Forelimb muscle (tissue), 1 donor: Measurements from ENCODE around the gene SLC26A11. TPM values are rescaled to one million over a fixed set of nuclear protein-coding genes. Genes with fewer than 3 reads are reported as not detected.
"Not testable (repeated sequence)": the region's sequence is repeated elsewhere in the genome, so short reads cannot be mapped to it uniquely, and the experiment has no call there.

Experiments
- DNase-seq: peaks from one replicate; pipeline ENCODE4 v3.0.0-alpha.2; 2013; ENCODE audit warnings: low read depth
- polyA plus RNA-seq: library from polyadenylated mRNA; unstranded; fragments of 120-200 nt; gene quantifications from one replicate; pipeline ENCODE4 v1.2.1, GENCODE V29; 2013; ENCODE audit not compliant: insufficient read length

SLC26A11 gene
- polyA plus RNA-seq, 1 donor: 8.1 TPM

DNA sequence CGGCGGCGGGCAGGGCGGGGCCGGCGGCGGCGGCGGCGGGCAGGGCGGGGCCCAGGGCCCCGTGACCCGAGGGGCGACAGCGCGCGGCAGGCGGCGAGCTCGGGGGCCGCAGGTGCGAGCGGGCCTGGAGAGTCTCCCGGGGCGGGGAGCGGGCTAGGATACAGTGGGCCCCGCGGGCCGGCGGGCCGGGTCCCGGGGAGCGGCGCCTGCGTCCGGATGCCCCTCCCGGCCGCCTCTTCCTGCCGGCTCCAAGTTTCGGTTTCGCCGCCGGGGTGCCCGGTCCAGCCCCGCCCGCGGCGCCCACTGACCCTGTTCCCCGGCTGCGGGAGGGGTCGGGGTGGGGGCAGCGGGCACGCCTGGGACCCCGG lies 40.5 kb downstream of the SLC26A11 start, which contains the start of gene RNF213:
Gene RNF213 (plus strand): TSS at position 62 of the 368 bp plus-strand sequence. CDS start 2,830 bp downstream, outside the sequence.
- no peak for DNase-seq

DNA sequence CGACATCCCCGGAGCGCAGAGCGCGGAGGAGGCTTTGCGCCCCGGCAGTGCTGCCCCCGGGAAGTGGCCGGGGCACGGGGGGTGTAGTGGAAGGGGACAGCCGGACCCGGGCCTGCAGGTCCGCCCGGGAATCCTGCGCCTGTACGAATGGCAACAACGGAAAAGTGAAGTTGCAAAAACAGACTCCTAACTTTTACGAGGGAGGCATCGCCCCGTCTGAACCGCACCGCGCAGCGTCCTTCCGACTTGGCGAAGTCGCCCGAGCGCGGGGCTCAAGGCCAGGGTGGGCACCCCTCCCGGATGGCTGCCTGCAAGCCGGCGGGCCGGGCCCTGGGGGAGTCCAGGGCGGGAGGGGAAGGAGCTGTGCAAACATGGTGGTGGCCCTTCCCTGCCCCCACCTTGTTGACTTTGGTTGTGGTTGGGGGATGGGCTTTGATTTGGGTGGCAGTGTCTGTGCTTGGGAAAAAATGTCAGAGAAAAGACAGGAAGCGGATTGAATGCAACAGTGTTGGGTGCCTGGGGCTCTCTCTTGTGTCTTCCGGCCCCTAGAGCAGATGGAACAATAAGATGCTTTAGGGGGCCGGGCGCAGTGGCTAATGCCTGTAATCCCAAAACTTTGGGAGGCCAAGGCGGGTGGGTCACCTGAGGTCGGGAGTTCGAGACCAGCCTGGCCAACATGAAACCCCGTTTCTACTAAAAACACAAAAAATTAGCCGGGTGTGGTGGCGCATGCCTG lies 41.1 kb downstream of the SLC26A11 start:
- DNase-seq: no peak

DNA sequence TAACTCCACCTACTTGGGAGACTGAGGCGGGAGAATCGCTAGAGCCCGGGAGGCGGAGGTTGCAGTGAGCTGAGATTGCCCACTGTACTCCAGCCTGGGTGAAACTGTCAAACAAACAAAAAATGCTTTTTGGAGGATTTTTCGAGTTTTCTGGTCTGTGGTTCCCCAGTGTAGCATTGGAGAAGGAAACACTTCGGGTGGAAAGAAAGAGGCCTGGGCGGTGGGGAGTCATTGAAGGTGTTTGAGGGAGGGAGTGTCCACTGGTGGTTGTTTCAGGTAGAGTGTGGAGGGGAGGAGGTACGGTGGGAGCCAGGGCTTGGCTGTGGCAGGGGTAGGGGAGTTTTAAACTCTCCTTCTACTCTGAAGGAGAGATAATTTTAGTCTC lies 41.7 kb downstream of the SLC26A11 start:
- no peak for DNase-seq

DNA sequence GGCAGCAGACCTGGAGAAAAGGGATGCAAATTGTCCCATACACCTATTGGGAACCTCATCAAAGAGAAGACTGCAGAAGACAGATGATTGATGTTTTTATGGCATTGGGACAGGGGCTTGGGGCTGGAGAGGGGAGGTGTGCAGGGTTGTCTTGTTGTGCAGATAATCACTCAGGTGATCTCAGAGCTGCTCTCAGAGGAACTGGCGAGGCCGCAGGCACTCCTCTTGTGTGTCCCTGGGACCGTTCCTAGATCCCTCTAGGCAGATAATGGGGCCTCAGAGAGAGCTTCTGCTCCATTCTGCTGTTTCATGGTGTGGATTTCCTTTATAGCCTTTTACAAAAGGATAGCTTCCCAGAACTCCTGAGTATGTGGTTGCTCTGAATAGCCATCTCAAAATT lies 42.1 kb downstream of the SLC26A11 start:
- no peak for DNase-seq

DNA sequence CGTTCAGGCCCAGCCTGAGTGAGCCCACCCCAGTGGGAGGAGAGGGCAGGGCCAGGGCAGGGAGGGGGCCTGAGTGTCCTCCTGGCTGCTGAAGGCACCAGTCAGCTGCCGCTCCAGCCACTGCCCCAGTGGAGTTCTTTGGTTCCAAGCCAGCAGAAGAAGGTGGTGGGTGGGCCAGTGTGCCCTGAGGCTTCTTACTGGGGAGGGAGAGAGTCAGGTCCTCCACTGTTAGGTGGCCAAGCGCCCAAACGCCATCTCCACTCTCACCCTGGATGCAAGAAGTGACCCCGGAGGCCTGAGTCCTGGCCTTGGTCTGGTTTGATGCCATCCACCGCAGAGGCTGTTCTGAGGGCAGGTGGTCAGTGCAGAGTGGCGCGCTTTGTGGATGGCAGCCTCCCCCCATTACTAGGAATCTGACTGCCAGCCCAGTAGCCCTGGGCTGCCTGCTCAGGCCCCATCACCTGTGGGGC lies 42.6 kb downstream of the SLC26A11 start:
- no peak for DNase-seq

DNA sequence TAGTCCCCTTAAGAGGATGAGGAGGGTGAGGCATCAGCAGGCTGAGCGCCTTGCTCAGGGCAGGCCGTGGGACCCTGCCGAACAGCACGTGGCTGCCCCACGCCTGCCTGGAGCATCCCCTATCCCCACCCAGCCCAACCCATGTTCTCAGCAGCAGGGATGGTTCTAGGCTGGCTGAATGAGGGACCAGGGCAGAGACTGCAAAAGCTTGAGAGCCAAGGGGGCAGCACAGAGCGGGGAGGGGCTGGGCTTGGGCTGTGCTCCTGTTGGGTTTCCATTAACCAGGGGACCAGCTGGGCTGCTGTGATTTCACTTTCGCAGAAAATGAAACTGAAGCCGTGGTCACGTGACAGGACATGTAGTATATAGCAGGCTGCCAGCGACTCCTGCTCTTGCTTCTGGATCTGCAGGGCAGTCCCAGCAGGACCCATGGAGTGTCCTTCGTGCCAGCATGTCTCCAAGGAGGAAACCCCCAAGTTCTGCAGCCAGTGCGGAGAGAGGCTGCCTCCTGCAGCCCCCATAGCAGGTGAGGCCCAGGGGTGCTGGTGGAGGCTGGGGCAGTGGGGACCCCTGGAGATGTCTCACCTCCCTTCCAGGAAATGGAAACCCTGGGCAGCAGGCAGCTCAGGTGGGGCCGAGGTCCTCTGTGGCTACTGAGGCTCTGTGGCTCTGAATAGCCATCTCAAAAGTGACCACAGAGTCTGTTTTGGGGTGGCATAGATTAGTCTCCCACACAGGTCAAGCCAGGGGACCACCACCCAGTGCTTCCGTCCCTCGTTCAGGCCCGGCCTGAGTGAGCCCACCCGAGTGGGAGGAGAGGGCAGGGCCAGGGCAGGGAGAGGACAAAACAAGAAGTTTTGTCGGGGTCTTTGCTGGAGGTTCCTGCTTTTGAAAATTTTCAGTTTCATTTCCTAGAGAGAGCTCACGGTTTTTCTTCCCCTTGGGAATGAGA lies 43.3 kb downstream of the SLC26A11 start:
- peak; percentile 80 for DNase-seq

DNA sequence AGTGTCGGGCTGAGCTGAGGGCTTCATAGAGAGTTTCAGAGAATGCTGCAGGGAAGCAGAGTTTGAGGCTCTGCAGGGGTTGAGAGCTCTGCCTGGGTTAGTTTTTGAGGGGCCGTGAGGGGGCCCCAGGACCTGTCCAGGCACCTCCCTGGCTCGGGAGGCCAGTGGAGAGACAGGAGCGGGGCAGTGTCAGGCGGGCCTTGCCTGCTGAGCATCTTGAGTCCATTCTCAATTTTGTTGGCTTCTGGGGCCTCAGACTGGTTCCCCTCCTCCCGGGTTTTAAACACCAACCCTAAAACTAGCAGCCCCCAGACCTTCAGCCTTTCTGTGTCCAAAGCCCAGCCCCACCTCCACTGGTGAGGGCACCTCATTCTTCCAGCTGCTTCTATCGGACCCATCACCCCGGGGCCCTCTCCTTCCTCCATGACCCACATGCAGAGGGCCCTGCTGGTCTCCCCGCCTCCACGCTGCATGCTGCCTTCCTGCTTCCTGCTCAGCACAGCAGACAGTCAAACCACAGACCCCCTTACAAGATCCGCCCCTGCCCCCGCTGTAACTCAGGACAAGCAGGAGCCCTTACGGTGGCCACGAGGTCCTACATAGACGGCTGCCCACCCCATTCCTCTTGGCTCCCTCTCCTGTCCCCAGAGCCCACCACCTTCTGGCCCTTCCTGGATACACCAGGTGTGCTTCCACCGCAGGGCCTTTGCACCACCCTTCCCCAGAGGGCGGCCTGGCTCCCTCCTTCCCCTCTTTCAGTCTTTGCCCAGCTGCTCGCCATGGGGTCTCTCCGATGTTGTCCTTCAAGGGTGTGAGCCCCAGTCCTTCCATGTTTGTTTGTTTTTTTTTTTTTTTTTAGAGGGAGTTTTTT lies 44.2 kb downstream of the SLC26A11 start:
- no peak for DNase-seq

DNA sequence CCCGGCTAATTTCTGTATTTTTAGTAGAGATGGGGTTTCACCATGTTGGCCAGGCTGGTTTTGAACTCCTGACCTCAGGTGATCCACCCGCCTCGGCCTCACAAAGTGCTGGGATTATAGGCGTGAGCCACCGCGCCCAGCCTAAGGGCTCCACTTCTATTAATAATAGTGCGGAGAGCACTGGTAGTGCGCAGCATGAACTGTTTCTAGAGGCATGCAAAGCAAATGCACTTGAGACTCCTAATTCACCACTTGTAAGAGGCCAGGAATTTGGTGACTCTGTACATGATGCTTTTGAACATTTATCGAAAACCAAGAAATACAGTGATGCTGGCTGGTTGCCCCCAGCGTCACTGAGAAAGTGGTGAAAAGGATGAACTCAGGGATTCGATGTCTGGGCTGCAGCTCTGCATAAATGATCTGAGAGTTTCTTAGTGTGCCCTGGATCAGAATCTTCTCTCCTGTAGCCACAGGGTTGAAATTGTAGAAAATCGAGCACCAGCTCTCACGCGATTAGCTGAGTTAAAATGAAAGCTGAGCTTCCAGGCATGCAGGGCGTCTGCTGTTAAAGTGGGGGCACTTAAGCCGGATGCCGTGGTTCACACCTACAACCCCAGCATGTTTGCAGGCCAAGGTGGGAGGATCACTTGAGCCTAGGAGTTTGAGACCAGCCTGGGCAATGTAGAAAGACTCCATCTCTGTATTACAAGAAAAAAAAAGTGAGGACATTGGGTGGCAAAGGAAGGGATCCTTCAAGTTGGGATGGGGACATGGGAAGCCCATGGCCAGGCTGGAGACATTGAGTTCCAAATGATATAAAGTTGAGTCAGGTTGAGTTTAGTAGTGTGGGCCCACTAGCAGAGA lies 45.2 kb downstream of the SLC26A11 start:
- DNase-seq: no peak

DNA sequence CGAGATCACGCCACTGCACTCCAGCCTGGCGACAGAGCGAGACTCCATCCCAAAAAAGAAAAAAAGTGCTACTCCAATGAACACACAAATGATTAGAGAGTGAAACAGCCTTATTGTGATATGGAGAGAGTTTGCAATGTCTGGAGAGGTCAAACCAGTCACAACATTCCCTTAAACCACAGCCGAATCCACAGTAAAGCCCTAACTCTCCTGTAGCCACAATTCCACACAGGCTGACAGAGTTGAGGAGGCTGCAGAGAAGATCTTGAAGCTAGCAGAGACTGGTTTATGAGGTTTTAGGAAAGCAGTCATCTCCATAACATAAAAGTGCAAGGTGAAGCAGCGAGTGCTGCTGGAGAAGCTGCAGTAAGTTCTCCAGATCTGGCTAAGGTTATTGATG lies 47.2 kb downstream of the SLC26A11 start:
- DNase-seq: no peak

DNA sequence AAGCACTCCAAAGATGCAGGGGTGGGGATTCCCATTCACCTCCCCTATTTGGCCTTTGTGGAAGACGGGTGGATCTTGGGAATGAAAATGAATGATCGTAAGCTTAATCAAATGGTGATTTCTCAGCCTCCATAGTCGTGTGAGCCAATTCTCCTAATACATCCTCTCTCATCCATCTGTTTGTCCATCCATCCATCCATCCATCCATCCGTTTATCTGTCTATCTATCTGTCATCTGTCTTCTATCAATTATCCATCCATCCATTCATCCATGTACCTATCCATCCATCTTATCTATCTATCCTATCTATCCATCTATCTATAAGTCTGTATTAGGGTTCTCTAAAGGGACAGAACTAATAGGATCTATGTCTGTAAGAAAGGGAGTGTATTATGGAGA lies 48.2 kb downstream of the SLC26A11 start:
- DNase-seq: no peak

DNA sequence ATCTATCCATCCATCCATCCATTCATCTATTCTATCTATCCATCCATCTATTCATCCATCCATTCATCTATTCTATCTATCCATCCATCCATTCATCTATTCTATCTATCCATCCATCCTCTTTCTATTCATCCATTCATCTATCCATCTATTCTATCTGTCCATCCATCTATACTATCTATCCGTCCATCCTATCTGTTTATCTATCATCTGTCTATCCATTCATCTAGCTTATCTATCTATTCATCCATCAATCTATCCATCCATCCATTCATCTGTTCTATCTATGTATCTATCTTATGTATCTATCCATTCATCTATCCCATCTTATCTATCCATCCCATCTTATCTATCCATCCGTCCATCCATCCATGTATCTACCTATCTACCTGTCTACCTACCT lies 49.2 kb downstream of the SLC26A11 start:
- DNase-seq: no peak

DNA sequence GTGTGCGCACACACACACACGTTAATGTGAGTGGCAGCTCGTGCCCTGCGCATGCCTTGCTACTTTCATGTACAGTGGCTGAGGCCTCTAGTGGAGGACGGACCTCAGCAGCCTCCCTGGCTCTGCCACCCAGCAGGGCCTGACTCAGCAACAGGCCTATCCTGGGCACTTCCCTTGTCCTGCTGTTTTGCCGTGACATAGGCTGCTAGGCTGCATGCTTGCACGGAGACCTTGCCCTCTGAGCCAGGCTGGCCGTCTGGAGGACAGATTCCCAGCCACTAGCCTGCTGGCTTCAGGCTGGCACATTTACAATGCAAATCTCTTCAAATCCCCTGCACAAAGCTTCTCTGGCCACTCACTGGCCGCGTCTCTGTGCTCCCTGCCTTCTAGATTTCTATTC lies 49.9 kb downstream of the SLC26A11 start:
- DNase-seq: no peak

DNA sequence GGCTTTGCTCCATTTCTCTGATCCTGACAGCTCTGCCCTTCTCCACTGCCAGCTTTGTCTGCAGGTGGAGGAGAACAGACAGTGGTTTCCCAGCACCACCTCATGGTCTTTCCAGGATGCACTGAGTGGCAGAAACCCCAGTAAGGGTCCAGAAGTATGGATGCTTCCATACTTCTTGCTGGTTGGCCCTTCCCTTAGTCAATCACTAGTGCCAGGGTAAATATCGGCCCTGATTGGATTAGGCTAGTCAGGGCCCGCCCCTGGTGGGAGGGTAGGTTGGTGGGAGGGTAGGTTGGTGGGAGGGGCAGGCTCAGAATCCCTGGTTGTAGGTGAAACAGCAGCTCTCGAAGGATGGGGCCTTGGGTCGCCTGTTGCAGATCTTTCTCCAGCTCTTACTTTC lies 50.6 kb downstream of the SLC26A11 start:
- DNase-seq: no peak

DNA sequence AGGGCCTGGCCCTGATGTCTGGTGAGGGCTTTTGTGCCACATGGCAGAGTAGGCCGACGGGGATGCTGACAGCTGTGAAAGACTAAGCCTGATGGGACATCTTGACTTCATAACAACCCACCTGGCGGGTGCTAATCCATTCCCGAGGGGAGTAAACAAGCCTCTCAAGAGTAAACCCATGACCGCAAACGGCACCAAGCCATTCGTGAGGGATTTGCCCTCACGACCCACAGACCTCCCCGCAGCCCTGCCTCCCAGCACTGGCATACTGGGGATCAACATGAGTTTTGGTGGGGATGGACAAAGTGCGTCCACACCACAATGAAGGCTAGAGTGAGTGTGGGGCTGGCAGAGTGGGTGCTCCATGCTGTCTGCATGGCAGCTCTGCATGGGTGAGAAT lies 52.1 kb downstream of the SLC26A11 start:
- no peak for DNase-seq

DNA sequence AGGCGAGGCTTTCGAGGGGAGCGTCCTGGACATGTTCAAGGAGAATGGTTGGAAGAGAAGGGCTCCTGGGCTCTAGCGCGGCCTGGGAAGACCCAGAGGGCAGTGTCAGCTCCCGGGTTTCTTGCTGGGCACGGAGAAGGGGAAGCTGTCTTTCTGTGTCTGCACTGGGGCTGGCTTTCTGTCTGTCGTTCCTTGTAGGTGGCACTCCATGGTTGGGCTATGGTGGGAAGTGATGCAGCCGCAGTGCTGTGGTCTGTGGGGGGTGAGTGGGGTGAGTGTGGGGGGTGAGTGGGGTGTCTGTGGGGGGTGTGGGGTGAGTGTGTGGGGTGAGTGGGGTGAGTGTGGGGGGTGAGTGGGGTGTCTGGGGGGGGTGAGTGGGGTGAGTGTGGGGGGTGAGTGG lies 54.1 kb downstream of the SLC26A11 start:
- no peak for DNase-seq

DNA sequence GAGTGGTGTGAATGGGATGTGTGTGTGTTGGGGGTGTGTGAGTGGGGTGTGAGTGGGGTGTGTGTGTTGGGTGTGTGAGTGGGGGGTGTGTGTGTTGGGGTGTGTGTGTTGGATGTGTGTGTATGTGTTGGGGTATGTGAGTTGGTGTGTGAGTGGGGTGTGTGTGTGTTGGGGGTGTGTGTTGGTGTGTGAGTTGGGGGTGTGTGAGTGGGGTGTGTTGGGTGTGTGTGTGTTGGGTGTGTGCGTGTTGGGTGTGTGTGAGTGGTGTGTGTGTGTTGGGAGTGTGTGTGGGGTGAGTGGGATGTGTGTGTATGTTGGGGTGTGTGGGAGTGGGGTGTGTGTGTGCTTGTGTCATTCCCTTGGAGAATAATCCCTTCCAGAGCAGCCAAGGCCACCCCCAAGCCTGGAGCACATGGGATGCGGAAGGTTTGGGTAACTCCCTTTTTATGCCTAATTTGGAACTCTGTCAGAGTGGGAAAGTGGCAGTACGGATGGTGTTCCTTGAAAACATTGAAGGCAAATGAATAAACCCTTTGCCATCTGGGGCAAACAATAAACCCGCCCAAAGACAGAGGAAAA lies 54.7 kb downstream of the SLC26A11 start:
- no peak for DNase-seq

DNA sequence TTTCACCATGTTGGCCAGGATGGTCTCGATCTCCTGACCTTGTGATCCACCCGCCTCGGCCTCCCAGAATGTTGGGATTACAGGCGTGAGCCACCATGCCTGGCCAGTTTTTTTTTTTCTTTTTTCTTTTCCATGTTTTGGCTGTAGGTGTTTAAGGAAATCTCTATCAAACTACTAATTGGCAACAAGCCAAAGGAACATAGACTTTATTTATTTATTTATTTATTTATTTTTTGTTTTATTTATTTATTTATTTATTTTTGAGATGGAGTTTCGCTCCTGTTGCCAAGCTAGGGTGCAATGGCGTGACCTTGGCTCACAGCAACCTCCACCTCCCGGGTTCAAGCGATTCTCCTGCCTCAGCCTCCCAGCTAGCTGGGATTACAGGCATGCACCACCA lies 55.6 kb downstream of the SLC26A11 start:
- not testable (repeated sequence) for DNase-seq

DNA sequence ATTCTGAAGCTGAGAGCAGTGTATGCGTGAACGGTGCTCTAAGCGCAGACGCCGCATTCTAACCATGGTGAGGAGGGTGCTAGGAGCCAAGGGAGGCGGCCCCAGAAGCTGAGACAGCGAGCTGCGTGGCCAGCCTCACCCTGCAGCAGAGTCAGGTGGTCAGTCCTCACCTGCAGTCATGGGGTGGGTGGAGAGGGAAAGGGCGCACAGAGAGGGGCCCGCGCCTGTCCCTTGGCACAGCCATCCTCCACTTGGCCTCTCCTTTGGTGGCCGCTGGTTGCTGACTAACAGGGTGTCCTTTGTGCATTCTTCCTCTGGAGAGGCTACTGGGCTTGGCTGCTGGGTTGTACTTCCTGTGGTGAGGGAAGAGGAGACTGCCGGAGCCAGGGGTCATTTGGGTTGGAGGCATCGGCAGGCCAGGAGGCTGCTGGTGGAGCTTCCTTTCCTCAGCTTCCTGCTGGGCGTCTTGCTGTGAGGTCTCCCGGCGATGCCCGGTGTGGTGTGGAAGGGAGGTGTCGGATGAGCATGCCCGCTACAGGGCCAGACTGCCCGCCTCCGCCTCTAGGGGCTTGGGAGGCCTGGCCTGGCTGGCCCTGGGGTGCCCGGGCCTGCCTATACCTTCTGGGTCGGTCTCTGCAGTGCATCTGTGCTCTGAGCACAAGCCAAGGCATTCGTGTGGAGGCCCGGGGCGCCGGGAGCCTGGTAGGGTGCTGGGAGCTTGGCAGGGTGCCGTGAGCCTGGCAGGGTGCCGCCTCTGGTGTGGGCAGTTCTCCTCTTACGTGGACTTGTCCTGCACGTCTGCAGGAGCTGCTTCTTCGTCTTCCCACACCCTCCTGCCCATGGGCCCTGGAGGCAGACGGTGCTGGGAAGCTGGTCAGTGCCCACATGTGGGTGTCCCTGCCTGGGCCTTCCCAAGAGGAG lies 57.8 kb downstream of the SLC26A11 start:
- no peak for DNase-seq

DNA sequence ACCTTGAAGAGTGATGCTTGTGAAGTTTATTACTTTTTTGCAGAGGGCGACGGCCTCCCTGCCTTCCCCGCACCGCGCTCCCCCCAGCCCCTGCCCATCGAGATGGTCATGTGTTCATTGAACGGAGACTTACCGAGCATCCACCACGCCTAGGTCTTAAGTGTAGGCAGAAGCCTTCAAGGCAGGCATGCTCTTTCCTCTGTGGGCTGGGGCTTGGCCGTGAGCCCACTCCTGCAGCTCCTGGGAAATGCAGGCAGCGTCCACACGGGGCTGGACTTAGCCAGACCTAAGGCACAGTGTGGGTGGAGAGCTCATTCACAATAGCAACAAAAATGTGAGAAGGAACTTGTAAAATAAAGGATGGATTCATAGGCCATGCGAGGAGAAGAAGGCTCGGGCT lies 59.7 kb downstream of the SLC26A11 start:
- DNase-seq: no peak
